B cell (primary cell): ENCODE results near the gene TLE5.

Experiments
- EZH2 ChIP-seq: IDR thresholded peaks from 2 replicates; pipeline ENCODE4 v1.6.1; 2012; ENCODE audit warnings: borderline replicate concordance, low read depth, mild to moderate bottlenecking, moderate library complexity, low read length; ENCODE audit not compliant: insufficient read depth, poor library complexity, severe bottlenecking
- TF ChIP-seq, protein P1 (sequence below): fragments of 200-600 bp; IDR thresholded peaks from one replicate; pipeline ENCODE4 v1.8.0; 2022; ENCODE audit warnings: antibody characterized with exemption, mild to moderate bottlenecking

- TF ChIP-seq, protein P1, sequence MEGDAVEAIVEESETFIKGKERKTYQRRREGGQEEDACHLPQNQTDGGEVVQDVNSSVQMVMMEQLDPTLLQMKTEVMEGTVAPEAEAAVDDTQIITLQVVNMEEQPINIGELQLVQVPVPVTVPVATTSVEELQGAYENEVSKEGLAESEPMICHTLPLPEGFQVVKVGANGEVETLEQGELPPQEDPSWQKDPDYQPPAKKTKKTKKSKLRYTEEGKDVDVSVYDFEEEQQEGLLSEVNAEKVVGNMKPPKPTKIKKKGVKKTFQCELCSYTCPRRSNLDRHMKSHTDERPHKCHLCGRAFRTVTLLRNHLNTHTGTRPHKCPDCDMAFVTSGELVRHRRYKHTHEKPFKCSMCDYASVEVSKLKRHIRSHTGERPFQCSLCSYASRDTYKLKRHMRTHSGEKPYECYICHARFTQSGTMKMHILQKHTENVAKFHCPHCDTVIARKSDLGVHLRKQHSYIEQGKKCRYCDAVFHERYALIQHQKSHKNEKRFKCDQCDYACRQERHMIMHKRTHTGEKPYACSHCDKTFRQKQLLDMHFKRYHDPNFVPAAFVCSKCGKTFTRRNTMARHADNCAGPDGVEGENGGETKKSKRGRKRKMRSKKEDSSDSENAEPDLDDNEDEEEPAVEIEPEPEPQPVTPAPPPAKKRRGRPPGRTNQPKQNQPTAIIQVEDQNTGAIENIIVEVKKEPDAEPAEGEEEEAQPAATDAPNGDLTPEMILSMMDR: no peak
- no peak for TF ChIP-seq EZH2
These were observed 41.9 kb downstream of the TLE5 start for GRCh38 chr19:3020321-3020960.
